Measurements from ENCODE around the gene CD248. TPM values are rescaled to one million over a fixed set of nuclear protein-coding genes. Genes with fewer than 3 reads are reported as not detected.
A peak's percentile ranks its signal among the peaks of the same experiment; 100 is the strongest.

Gene CD248
- total RNA-seq, 1 experiment from 2014 or later: 0.83 TPM

DNA sequence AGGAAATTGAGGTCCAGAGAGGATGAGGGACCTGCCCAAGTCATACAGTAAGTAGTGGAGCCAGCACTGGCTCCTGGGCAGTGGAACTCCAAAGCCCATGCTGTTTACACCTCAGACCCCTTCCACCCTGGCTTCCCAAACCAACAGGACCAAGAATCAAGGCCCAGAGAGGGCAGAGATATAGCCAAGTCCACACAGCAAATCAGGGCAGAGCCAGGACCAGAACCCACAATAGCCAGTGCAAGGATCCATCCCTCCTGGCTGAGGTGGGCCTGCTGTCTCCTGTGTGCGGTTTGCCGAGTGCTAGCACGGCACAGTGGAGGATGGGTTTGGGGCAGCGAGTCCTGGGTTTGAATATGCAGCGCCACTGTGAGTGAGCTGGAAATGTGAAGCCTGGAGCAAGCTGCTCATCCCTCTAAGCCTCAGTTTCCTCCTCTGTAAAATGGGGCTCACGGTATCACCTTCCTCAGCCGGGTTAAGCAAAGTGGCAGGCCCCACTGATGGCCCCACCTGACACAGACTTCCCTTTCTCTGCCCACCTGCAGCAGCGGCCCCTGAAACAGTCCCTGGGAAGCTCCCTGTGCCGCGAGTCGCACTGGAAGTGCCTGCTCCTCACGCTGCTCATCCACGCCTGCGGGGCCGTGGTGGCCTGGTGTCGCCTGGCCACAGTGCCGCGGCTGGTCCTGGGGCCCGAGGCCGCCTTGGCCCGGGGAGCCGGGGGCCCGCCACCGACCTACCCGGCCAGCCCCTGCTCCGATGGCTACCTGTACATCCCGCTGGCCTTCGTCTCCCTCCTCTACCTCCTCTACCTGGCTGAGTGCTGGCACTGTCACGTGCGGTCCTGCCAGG lies 22.8 kb downstream of the CD248 start:
- H3K4me3 ChIP-seq (ENCODE audit: insufficient read depth, low read depth, low read length): no peak overlapping the region
- H3K27me3 ChIP-seq (ENCODE audit: control insufficient read depth, insufficient read depth, low read length): peaks cover 31% of the 10 kb centered on the region
- peak; percentile 62 for DNase-seq
- no peaks in the 10 kb centered on the region for H3K36me3 ChIP-seq (replicated peaks; ENCODE audit: control insufficient read depth, insufficient read depth, low read length)

DNA sequence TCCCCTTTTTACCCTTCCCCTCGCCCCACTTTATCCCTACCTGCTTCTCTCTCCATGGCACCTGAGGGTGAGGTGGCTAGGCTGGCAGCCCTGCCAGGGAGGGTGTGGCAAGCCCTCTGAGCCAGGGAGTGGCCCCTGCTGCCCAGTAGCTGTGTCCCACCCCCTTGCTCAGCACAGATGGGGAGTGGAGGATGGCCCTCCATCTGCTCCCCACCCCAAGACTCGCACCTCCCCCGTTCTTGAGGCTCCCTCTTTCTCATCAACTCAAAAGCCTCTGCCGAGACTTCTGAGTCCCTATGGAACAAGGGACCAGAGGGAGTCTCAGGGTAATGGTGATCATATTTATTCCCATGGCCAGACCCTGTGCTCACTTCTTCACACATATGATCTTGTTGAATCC lies 23.5 kb downstream of the CD248 start:
- Histone ChIP-seq H3K4me3 (ENCODE audit: insufficient read depth, low read depth, low read length) (no peak overlapping the region), H3K27me3 (ENCODE audit: control insufficient read depth, insufficient read depth, low read length) (peaks cover 31% of the 10 kb centered on the region), H3K36me3 (replicated peaks; ENCODE audit: control insufficient read depth, insufficient read depth, low read length) (no peaks in the 10 kb centered on the region)
- DNase-seq: peak; percentile 54

DNA sequence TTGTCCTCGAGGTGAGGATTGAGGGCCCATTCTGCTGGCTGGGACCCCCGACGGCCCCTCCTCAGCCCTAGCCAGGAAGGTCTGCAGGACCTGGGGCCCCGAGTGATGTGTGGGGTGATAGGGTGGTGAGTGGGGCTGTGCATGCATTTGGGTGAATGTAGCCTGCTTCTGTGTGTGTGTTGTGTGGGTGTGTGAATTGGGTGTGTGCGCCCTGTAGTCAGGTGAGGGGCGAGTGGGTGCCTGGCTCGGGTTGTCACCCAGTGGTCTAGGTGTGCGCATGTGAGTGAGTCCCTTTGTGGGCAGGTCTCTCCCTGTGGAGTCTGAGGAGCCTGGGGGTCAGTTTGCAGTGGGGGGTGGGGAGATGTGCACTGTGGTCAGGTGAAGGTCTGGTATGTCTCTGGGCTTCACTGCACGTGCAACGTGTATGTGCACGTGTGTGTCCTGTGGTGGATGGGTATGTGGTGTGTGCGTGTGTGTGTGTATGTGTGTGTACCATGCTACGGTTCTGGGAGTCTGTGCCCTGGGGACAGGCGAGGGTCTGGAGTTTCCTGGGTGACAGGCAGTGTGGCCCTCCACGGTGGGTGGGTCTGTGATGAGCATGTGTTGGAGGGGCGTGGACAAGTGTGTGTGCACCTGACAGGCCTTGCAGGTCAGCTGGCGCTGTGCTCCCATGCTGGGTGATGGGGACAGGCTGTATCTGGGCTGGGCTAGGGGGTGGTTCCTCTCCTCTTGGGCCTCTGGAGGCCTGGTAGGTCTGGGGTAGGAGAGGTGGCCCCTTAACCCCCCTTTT lies 24.1 kb downstream of the CD248 start:
- peaks cover 31% of the 10 kb centered on the region for H3K27me3 ChIP-seq (ENCODE audit: control insufficient read depth, insufficient read depth, low read length)
- peak overlapping the region; percentile 49; the same call in 1 of the 2 replicates for H3K4me3 ChIP-seq (ENCODE audit: insufficient read depth, low read depth, low read length)
- H3K36me3 ChIP-seq (replicated peaks; ENCODE audit: control insufficient read depth, insufficient read depth, low read length): no peaks in the 10 kb centered on the region
- peak; percentile 45 for DNase-seq

- H3K4me3 ChIP-seq (ENCODE audit: insufficient read depth, low read depth, low read length): peak within 1 kb of the TSS; percentile 49
- DNase-seq: peak; percentile 91
- no peaks in the 10 kb centered on the region; the same call in 1 of the 2 replicates for H3K36me3 ChIP-seq (replicated peaks; ENCODE audit: control insufficient read depth, insufficient read depth, low read length)
- H3K27me3 ChIP-seq (ENCODE audit: control insufficient read depth, insufficient read depth, low read length): peaks cover 31% of the 10 kb centered on the region
Observed at GRCh38 chr11:66291706-66292542, 24.9 kb downstream of the CD248 start, which contains the start of gene TMEM151A. TSS of gene TMEM151A (plus strand) at chr11:66291894. CDS start at chr11:66292014, 120 bp downstream.

DNA sequence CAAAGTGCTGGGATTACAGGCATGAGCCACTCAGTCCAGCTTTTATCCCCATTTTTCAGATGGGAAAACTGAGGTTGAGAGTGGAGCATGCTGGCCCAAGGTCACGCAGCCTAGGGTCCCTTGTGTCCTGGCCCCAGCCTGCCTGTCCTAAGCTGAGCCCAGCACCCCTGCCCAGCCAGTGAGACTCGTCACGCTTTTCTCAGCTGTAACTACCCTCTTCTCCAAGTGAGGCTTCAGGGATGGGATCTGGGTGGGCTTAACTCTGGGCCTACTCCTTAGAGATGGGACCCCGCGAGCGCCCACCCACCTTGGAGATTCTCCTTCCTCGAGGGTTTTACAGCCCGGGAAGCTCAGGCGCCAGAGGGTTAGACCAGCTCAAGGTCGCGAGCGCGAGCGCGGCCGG lies 25.5 kb downstream of the CD248 start:
- no peak for DNase-seq
- H3K36me3 ChIP-seq (replicated peaks; ENCODE audit: control insufficient read depth, insufficient read depth, low read length): no peaks in the 10 kb centered on the region; the same call in 1 of the 2 replicates
- peaks cover 31% of the 10 kb centered on the region for H3K27me3 ChIP-seq (ENCODE audit: control insufficient read depth, insufficient read depth, low read length)
- H3K4me3 ChIP-seq (ENCODE audit: insufficient read depth, low read depth, low read length): peak overlapping the region; percentile 49

DNA sequence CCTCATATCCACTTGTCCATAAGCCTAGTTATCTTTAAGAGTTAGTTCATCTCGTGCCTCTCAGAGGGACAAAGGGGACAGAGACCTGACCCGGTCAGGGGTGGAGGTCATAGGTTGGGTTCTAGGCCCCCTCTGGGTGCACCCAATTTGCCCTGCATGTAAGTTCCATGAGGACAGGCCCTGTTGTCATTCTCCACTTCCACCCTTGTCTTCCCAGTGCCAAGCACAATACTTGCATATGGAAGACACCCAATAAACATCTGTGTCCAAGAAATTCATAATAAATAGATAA lies 26.6 kb downstream of the CD248 start:
- H3K27me3 ChIP-seq (ENCODE audit: control insufficient read depth, insufficient read depth, low read length): peaks cover 31% of the 10 kb centered on the region
- peaks cover 6% of the 10 kb centered on the region for H3K36me3 ChIP-seq (replicated peaks; ENCODE audit: control insufficient read depth, insufficient read depth, low read length)
- no peak for DNase-seq
- H3K4me3 ChIP-seq (ENCODE audit: insufficient read depth, low read depth, low read length): no peak overlapping the region

DNA sequence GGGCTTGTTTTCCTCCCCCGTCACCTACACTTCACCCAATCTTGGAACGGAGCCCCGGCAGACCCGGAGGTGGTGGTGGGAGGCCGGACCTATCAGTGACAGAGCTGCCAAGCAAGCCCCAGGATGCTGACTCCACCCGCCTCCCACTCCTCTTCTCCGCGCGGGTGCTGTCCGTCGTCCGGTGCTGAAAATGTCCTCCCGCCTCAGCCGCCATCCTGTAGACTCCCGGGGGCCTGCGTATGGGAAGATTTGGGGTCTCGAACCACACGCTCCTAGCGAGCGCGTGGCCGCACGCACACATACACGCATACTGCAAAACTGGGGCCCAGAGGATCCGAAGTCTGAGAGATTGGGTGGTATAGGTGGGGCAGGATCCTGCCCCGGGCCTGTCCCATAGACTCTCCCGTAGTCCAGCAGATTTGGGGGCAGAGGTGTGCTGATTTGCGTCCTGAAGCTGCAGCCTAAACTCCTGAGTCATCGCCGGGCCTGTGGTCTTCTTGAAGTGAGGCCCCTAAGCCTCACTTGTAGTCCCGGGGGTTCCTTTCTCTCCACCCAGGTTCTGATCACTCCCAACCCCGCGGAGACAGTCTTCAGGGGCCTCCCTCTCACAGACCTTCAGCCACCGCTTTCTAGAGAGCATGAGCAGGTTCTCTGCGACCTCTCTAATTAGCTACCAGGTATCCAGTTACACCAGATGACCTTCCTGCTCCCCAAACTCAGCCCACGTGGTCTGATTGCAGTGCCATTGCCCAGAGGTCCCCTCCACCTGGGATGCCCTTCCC lies 27.1 kb downstream of the CD248 start:
- DNase-seq: peak; percentile 97
- H3K36me3 ChIP-seq (replicated peaks; ENCODE audit: control insufficient read depth, insufficient read depth, low read length): peaks cover 6% of the 10 kb centered on the region
- peaks cover 31% of the 10 kb centered on the region for H3K27me3 ChIP-seq (ENCODE audit: control insufficient read depth, insufficient read depth, low read length)
- peak overlapping the region; percentile 73 for H3K4me3 ChIP-seq (ENCODE audit: insufficient read depth, low read depth, low read length)

- Histone ChIP-seq H3K27me3 (ENCODE audit: control insufficient read depth, insufficient read depth, low read length) (peaks cover 30% of the 10 kb centered on the region), H3K4me3 (ENCODE audit: insufficient read depth, low read depth, low read length) (peak within 1 kb of the TSS; percentile 82), H3K36me3 (replicated peaks; ENCODE audit: control insufficient read depth, insufficient read depth, low read length) (peaks cover 6% of the 10 kb centered on the region)
- peak; percentile 100 for DNase-seq
Observed at GRCh38 chr11:66288671-66289547, 27.9 kb downstream of the CD248 start, which contains the start of gene YIF1A. TSS of gene YIF1A (minus strand) at chr11:66289143. CDS start at chr11:66288985, 158 bp downstream.

DNA sequence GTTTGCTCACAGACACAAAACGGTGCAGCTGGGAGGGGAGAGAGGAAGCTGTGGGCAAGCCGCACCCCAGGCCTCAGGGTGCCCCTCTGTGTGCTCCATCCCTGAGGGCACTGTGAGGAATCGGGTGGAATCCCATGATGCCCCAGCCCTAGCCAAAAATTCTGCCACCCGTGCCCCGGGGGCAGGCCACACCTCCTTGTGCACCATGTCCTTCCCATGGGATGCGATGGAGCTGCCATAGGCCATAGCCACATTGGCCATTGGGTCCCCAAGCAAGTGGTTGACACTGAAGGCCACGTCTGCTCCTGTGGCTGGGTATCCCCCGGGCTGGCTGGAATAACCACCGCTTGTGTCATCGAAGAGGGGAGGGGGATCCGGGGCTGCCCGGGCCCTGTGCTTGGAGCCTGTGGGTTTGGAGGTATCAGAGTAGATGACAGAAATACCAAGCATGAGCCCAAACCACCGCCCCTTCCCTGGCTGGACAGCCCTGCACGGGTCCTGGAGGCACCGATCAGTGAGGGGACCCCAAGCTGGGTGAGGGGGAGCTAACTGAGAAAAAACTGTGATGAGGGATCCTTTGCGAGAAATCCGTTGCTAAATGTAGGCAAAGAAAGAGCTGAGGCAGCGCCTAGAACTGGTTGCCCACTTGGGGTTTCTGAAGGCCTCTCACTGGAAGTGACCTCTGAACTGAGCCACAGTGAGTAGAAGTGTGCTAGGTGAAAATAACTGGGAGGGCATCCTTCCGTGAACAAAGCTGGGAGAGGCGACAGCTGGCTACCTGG lies 28.8 kb downstream of the CD248 start:
- Histone ChIP-seq H3K27me3 (ENCODE audit: control insufficient read depth, insufficient read depth, low read length) (peaks cover 29% of the 10 kb centered on the region), H3K36me3 (replicated peaks; ENCODE audit: control insufficient read depth, insufficient read depth, low read length) (peaks cover 6% of the 10 kb centered on the region), H3K4me3 (ENCODE audit: insufficient read depth, low read depth, low read length) (peak overlapping the region; percentile 82)
- DNase-seq: peak; percentile 67

- no peak for DNase-seq
- H3K4me3 ChIP-seq (ENCODE audit: insufficient read depth, low read depth, low read length): no peak overlapping the region
- peaks cover 23% of the 10 kb centered on the region for H3K27me3 ChIP-seq (ENCODE audit: control insufficient read depth, insufficient read depth, low read length)
- H3K36me3 ChIP-seq (replicated peaks; ENCODE audit: control insufficient read depth, insufficient read depth, low read length): peaks cover 6% of the 10 kb centered on the region
Observed at GRCh38 chr11:66287211-66287888, 29.5 kb downstream of the CD248 start.

- no peak for DNase-seq
- H3K4me3 ChIP-seq (ENCODE audit: insufficient read depth, low read depth, low read length): no peak overlapping the region
- H3K36me3 ChIP-seq (replicated peaks; ENCODE audit: control insufficient read depth, insufficient read depth, low read length): peaks cover 6% of the 10 kb centered on the region
- peaks cover 16% of the 10 kb centered on the region for H3K27me3 ChIP-seq (ENCODE audit: control insufficient read depth, insufficient read depth, low read length)
Observed at GRCh38 chr11:66286699-66287098, 30.1 kb downstream of the CD248 start.
